Muscle layer of duodenum (tissue), 2 donors: Measurements from ENCODE around the gene CAPSL.
"Not testable (repeated sequence)": the region's sequence is repeated elsewhere in the genome, so short reads cannot be mapped to it uniquely, and the experiment has no call there.

Experiments
- H3K27ac ChIP-seq: one replicate; pipeline ENCODE4 v1.7.0; 2013; ENCODE audit warnings: mild to moderate bottlenecking, low read length
- H3K27me3 ChIP-seq: one replicate; pipeline ENCODE4 v1.7.0; 2013; ENCODE audit warnings: low read depth, mild to moderate bottlenecking, control low read depth, low read length
- H3K36me3 ChIP-seq, 2 donors: one replicate each; pipeline ENCODE4 v1.7.0; 2013; ENCODE audit warnings: low read length in 2 of 2, control low read depth in 1 of 2, mild to moderate bottlenecking in 1 of 2; ENCODE audit not compliant: insufficient read depth in 2 of 2, control insufficient read depth in 1 of 2
- H3K4me1 ChIP-seq, 2 donors: one replicate each; pipeline ENCODE4 v1.7.0; 2013; ENCODE audit warnings: low read length in 2 of 2, mild to moderate bottlenecking in 2 of 2, control low read depth in 1 of 2, moderate library complexity in 1 of 2; ENCODE audit not compliant: insufficient read depth in 2 of 2, control insufficient read depth in 1 of 2
- H3K4me3 ChIP-seq, 2 donors: one replicate each; pipeline ENCODE4 v1.7.0; 2013; ENCODE audit warnings: low read length in 2 of 2, low read depth in 1 of 2, mild to moderate bottlenecking in 1 of 2
- H3K9me3 ChIP-seq, 2 donors: one replicate each; pipeline ENCODE4 v1.7.0; 2013; ENCODE audit warnings: low read length in 2 of 2, control low read depth in 1 of 2, mild to moderate bottlenecking in 1 of 2; ENCODE audit not compliant: control insufficient read depth in 1 of 2
- donor health status: healthy.

The CAPSL gene

DNA sequence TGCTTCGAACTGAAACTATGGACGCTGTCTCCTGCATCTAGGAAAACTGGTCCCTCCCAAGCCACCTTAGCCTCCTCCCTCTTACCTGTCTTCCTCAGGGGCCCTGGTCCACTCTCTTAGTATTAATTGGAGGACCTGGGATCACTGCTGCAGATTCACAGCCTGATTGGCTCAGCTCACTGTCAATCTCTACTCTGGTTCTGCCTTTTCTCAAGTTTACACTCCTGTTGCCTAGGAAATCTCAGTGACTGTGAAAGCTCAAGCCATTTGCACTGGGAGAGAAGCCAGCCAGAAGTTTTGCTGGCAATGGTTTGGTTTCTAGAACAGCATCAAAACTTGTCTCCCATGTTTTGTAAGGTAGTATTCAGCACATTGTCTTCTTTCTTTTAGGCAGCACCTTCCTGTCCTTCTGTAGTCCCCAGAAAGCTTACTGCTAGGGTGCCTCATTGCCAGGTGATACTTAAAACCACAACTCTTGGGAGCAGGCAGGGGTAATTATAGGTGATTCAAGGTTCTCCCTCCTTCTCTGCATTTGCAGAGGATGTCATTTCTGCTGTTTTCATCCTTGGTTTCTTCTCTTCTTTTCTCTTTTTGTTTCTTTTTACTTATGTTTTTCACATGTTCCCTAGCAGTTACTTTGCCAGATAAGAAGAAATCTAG is at the start of gene CAPSL:
CAPSL (minus strand) TSS at position 55 of the 660 bp plus-strand sequence. CDS start 17,502 bp downstream, outside the sequence.
- peak within 1 kb of the TSS; percentile 8 to 14 for H3K4me3 ChIP-seq
- no peaks in the 10 kb centered on the region for H3K4me1 ChIP-seq
- H3K9me3 ChIP-seq = no peaks in the 10 kb centered on the region
- H3K27me3 ChIP-seq = no peaks in the 10 kb centered on the region
- H3K27ac ChIP-seq = no peak within 1 kb of the TSS
- no peaks in the 10 kb centered on the region for H3K36me3 ChIP-seq

DNA sequence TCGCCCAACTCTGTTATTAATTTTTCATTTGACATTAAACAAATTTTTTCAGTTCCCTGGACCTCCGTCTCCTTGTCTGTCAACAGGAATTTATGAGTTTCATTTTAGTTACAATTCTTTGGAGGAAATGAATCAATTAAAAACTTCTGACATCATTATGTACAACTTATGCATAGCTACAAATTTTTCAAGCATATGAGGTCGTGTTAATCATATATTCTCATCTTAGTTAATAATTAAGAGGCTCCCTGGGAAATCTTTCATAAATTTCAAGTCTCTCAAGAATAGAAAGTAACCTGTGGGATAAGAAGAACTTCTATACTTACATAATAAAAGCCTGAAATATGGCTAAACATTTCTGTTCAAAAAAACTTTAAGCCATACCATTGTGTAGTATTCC is 49.4 kb upstream of the CAPSL start:
- no peak overlapping the region for H3K27ac ChIP-seq
- no peaks in the 10 kb centered on the region for H3K9me3 ChIP-seq
- H3K36me3 ChIP-seq = no peaks in the 10 kb centered on the region
- no peaks in the 10 kb centered on the region for H3K27me3 ChIP-seq
- no peak overlapping the region for H3K4me3 ChIP-seq
- no peaks in the 10 kb centered on the region for H3K4me1 ChIP-seq

DNA sequence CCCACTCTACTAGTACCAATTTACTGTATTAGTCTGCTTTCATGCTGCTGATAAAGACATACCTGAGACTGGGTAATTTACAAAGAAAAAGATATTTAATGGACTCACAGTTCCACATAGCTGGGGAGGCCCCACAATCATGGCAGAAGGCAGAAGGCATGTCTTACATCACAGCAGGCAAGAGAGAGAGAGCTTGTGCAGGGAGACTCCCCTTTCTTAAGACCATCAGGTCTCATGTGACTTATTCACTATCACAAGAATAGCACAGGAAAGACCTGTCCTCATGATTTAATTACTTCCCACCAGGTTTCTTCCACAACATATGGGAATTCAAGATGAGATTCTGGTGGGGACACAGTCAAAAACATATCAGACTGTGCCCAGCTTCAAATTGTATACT is 41.3 kb upstream of the CAPSL start:
- Histone ChIP-seq H3K27ac (no peak overlapping the region), H3K36me3 (no peaks in the 10 kb centered on the region), H3K27me3 (no peaks in the 10 kb centered on the region), H3K4me3 (no peak overlapping the region), H3K9me3 (no peaks in the 10 kb centered on the region), H3K4me1 (no peaks in the 10 kb centered on the region)

DNA sequence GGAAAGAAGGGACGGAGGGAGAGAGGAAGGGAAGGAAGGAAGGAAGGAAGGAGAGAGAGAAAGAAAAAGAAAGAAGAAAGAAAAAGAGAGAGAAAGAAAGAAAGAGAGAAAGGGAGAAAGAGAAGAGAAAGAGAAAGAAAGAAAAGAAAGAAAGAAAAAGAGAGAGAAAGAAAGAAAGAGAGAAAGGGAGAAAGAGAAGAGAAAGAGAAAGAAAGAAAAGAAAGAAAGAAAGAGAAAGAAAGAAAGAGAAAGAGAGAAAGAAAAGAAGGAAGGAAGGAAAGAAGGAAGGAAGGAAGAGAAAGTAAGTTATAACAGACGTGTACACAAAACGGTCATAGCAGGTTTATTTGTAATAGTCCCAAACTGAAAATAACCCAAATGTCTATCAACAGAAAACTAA is 38.4 kb upstream of the CAPSL start:
- not testable (repeated sequence) for H3K9me3 ChIP-seq, H3K4me3 ChIP-seq, H3K4me1 ChIP-seq, H3K27ac ChIP-seq, H3K36me3 ChIP-seq, H3K27me3 ChIP-seq

DNA sequence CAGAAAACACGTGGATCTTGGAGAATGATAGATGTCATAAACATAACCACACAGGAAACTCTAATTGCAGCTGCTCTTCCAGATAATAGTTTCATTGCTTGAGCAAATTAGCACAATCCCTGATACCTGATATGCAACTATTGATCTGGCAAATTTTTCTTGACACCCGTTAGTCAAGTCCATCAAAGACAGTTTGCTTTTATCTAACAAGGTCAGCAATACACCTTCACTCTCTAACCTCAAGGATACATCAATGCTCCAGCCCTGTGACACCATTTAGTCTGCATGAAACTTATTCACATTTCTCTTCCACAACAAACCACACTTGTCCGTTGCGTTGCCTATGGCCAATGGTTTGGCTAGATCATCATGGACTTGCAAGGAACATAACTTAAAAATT is 36.1 kb upstream of the CAPSL start:
- no peaks in the 10 kb centered on the region for H3K36me3 ChIP-seq
- H3K9me3 ChIP-seq = no peaks in the 10 kb centered on the region
- no peak overlapping the region for H3K27ac ChIP-seq
- no peaks in the 10 kb centered on the region for H3K27me3 ChIP-seq
- H3K4me3 ChIP-seq = no peak overlapping the region
- no peaks in the 10 kb centered on the region for H3K4me1 ChIP-seq

DNA sequence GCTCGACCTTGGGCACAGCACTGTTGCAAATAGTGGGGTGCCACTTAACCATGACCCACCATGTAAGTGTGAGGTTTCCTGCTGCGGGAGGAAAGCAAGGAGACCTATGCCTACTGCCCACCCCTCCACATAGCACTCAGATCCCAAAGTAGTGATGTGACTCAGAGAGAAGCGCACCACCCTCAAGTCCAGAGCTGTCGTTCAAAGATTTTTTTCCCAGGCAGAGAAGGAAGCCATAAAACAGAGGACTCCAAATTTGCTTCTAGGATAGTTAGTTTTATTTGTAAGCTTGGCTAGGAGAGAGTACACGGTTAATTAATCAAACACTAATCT is 33.4 kb upstream of the CAPSL start:
- no peaks in the 10 kb centered on the region for H3K36me3 ChIP-seq
- H3K4me3 ChIP-seq = no peak overlapping the region
- no peaks in the 10 kb centered on the region for H3K27me3 ChIP-seq
- no peaks in the 10 kb centered on the region for H3K4me1 ChIP-seq
- no peaks in the 10 kb centered on the region for H3K9me3 ChIP-seq
- no peak overlapping the region for H3K27ac ChIP-seq

DNA sequence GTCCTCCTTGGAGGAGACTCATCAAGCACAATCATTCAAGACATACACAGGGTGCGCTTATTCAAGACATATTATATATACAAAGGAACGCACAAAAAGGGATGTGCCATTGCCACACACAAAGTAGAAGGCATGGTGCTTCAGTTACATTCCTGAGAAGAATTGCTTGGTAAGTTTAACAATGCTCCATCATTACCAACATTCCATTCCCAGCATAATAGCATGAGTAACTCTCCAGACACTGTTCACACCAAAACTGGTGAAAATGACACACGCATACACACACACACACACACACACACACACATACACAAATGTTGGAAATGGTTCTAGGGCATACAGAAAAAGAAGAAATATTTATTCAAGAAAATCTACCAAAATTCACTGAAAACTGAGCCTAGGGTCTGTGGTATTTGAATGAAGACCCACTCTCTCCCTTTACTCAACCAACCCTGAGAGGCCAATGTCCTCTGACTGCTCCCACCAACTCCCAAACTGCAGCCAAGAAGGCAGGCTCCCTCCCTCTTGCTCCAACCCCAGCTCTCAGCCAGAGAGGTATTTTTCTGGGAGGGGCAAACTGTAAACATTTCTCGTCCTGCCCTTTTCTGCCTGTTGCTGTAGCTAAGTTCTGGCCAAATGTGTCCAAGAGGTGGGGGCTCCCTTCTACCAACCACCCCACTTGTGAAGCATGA is 32.9 kb upstream of the CAPSL start:
- Histone ChIP-seq H3K27me3 (no peaks in the 10 kb centered on the region), H3K4me3 (no peak overlapping the region), H3K36me3 (no peaks in the 10 kb centered on the region), H3K27ac (no peak overlapping the region), H3K9me3 (no peaks in the 10 kb centered on the region), H3K4me1 (no peaks in the 10 kb centered on the region)

DNA sequence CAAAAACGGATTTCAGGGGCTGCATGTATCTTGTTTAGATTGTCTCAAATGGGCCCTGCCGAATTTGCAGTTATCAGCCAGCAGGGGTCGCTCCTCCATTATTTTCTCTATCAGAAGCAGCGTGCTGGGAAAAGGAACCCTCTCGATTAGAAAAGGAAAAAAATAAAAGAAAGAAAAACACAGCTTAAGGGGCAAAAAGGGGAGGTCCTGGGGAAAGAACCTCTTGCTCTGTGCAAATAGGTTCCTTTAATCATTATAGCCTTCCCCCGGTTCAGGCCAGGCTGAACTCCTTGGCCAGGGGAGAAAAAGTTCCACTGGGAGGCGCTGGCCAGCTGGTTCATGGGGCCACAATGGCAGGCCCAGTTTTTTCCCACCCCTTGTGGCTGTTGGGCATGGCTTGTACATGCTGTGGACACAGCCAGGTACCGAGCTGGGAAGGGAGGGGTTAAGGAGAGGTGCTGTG is 25.0 kb upstream of the CAPSL start:
- Histone ChIP-seq H3K36me3 (no peaks in the 10 kb centered on the region), H3K27ac (no peak overlapping the region), H3K9me3 (peaks cover 0 to 8% of the 10 kb centered on the region in 2 donors), H3K27me3 (no peaks in the 10 kb centered on the region), H3K4me3 (no peak overlapping the region), H3K4me1 (no peaks in the 10 kb centered on the region)

DNA sequence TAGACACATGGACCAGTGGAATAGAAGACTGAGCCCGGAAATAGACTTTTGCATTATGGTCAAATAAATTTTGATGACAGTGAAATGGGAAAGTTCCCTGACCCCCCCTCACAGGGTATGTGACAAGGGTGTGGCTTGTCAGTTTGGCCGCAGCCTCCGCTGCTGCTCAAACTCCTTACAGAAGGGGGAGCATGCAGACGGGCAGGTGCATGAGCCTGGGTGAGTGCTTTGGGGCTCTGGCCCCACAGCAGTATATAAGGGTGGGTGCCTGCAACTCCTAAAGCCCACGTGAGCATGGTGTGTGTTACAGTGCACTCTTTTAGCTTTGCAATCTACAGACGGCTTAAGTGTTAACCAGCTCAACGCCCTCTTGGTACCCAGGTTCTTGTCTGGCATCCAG is 21.9 kb upstream of the CAPSL start:
- Histone ChIP-seq H3K27me3 (no peaks in the 10 kb centered on the region), H3K4me3 (no peak overlapping the region), H3K4me1 (no peaks in the 10 kb centered on the region), H3K9me3 (peaks cover 0 to 10% of the 10 kb centered on the region in 2 donors), H3K27ac (no peak overlapping the region), H3K36me3 (no peaks in the 10 kb centered on the region)

DNA sequence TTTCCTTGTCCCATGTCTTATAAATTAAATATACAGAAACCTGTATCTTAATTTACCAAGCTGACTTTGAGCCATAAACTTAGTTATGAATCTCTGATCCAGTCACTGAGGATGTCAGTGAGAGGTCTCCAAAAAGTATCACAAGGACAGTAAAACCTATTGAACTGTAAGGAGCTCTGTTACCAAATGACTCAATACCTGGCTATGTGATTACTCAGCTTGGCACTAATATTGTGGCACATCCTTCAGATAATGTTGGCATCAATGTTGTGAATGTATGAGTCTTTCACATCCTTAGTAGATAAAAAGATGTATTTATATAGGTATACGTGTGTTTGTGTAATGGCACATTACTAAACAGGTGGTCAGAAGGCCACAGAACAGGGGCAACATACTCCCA is 18.0 kb upstream of the CAPSL start:
- Histone ChIP-seq H3K36me3 (no peaks in the 10 kb centered on the region), H3K27me3 (no peaks in the 10 kb centered on the region), H3K9me3 (peaks cover 0 to 7% of the 10 kb centered on the region in 2 donors), H3K4me3 (no peak overlapping the region), H3K27ac (no peak overlapping the region), H3K4me1 (no peaks in the 10 kb centered on the region)

DNA sequence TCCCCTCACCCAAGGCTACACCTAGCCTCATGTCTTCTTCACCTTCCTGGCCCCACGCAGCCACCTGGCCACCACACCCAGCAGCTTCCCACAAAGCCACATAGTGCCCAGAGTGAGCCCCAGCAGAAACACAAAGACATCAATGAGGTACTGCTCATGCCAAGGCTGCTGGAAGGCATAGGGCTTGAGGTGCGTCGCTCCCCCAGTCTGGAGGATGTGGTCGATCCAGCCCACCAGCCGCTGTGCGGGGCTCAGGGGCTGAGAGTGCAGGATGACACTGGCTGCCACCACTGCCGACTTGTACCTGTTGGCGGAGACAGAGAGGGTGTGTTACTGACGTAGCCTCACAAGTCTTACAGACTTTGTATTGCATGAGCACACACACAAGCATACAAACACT is 15.8 kb upstream of the CAPSL start:
- Histone ChIP-seq H3K27me3 (no peaks in the 10 kb centered on the region), H3K4me1 (no peaks in the 10 kb centered on the region), H3K4me3 (no peak overlapping the region), H3K36me3 (no peaks in the 10 kb centered on the region), H3K27ac (no peak overlapping the region), H3K9me3 (peaks cover 0 to 2% of the 10 kb centered on the region in 2 donors)

DNA sequence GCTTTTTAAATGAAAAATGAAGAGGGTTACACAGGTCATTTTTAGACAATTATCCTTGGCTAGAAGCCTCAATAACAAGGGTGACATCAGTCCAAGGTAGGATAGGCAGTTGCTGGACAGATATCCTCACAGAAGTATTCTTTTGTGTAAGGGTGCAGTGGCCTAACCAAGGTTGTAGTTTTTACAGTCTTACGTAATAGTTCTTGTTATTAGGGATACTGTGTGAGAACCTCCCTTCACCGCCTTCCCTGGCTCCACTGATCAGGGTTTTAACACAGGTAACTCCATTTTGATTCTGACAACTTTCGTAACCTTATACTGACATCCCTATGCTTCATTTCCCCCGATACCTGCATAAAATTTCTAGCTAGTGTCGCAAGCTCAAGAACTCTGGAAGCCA is 8.7 kb upstream of the CAPSL start:
- Histone ChIP-seq H3K27me3 (no peaks in the 10 kb centered on the region), H3K4me1 (no peaks in the 10 kb centered on the region), H3K4me3 (no peak overlapping the region), H3K27ac (no peak overlapping the region), H3K9me3 (no peaks in the 10 kb centered on the region), H3K36me3 (no peaks in the 10 kb centered on the region)
